MCF 10A (cell line): ENCODE measurements around the gene C6orf15. TPM values are rescaled to one million over a fixed set of nuclear protein-coding genes. Genes with fewer than 3 reads are reported as not detected.

ENCODE experiments used
- BruUV-seq: library from RNA; stranded (reverse); fragments of 400-500 nt; replicated peaks from 2 replicates; lab custom pipeline; 2021; lab: Mats Ljungman, UMichigan
- CTCF ChIA-PET: fragments of 300-600 bp; sonication (Branson Sonifier 250); formaldehyde crosslinking; extraction: SDS; loops from one replicate; lab custom pipeline; 2021; ENCODE audit warnings: antibody characterized with exemption, inconsistent platforms; lab: Yijun Ruan, JAX
- POLR2A ChIA-PET: fragments of 300-600, 350-650 bp; sonication (Branson Sonifier 250); formaldehyde crosslinking; extraction: SDS; loops from one replicate; lab custom pipeline; 2020; ENCODE audit warnings: antibody characterized with exemption, inconsistent platforms; lab: Yijun Ruan, JAX
- DNase-seq: peaks from one replicate; pipeline ENCODE4 v3.0.0-alpha.2; 2018; ENCODE audit not compliant: unreplicated experiment
- H3K27ac Mint-ChIP-seq: one replicate; pipeline ENCODE4 v1.8.0; 2022; ENCODE audit warnings: mild to moderate bottlenecking, low read depth, mixed read lengths; ENCODE audit not compliant: unreplicated experiment
- H3K27me3 Mint-ChIP-seq: one replicate; pipeline ENCODE4 v1.8.0; 2022; ENCODE audit warnings: mixed read lengths; ENCODE audit not compliant: insufficient read depth, unreplicated experiment
- H3K36me3 Mint-ChIP-seq: one replicate; pipeline ENCODE4 v1.8.0; 2022; ENCODE audit warnings: mild to moderate bottlenecking, moderate library complexity, mixed read lengths; ENCODE audit not compliant: insufficient read depth, unreplicated experiment
- H3K4me1 Mint-ChIP-seq: one replicate; pipeline ENCODE4 v1.8.0; 2022; ENCODE audit warnings: mixed read lengths; ENCODE audit not compliant: insufficient read depth, unreplicated experiment
- H3K4me3 Mint-ChIP-seq: one replicate; pipeline ENCODE4 v1.8.0; 2022; ENCODE audit warnings: mild to moderate bottlenecking, moderate library complexity, mixed read lengths; ENCODE audit not compliant: unreplicated experiment
- H3K9me3 Mint-ChIP-seq: one replicate; pipeline ENCODE4 v1.8.0; 2022; ENCODE audit warnings: mixed read lengths; ENCODE audit not compliant: unreplicated experiment
- CTCF ChIP-seq: fragments of 200-600 bp; IDR thresholded peaks from one replicate; pipeline ENCODE4 v1.8.0; 2022; ENCODE audit warnings: antibody characterized with exemption, mild to moderate bottlenecking; ENCODE audit not compliant: unreplicated experiment
- intact Hi-C: fragments of 100-400 bp; cut with micrococcal nuclease; formaldehyde crosslinking; loops from 2 replicates; pipeline ENCODE4 v1.14.1; 2022
- total RNA-seq: library from RNA; stranded (reverse); gene quantifications from 2 replicates; pipeline ENCODE4 v1.2.3, GENCODE V29; 2022

Gene C6orf15
- total RNA-seq, 1 experiment from 2014 or later = not detected

- no peak for DNase-seq
- peaks cover 30% of the 10 kb centered on the region for H3K4me1 Mint-ChIP-seq
- POLR2A ChIA-PET = interaction anchor here (0.9 to 1.4 kb wide), 2 partner anchors 11 to 511 kb away, joined by 3 read pairs; no protein-coding TSS in a partner anchor
- H3K4me3 Mint-ChIP-seq = no peak overlapping the region
- H3K27me3 Mint-ChIP-seq = no peaks in the 10 kb centered on the region
- BruUV-seq = no TSS peak
- no peak for TF ChIP-seq CTCF
- CTCF ChIA-PET = interaction anchor here (0.5 to 4.8 kb wide), 5 partner anchors 11 to 471 kb away, joined by 3 to 29 read pairs (median 4); partner anchors contain the start of genes C6orf15, PSORS1C1 and VARS2
- no peaks in the 10 kb centered on the region for H3K9me3 Mint-ChIP-seq
- intact Hi-C loops = no loop called here
- H3K27ac Mint-ChIP-seq = no peak overlapping the region
- peaks cover 5% of the 10 kb centered on the region for H3K36me3 Mint-ChIP-seq
Measured at GRCh38 chr6:31090973-31091364, 21.4 kb downstream of the C6orf15 start.

- TF ChIP-seq CTCF = no peak
- no peak overlapping the region for H3K27ac Mint-ChIP-seq
- CTCF ChIA-PET = interaction anchor here (0.5 to 4.8 kb wide), 7 partner anchors 10 to 470 kb away, joined by 3 to 43 read pairs (median 4); partner anchors contain the start of genes C6orf15, PSORS1C1 and VARS2
- H3K36me3 Mint-ChIP-seq = peaks cover 5% of the 10 kb centered on the region
- no peaks in the 10 kb centered on the region for H3K9me3 Mint-ChIP-seq
- no TSS peak for BruUV-seq
- H3K4me3 Mint-ChIP-seq = no peak overlapping the region
- POLR2A ChIA-PET = interaction anchor here (1.4 kb wide), 1 partner anchor 12 kb away, joined by 3 read pairs; no protein-coding TSS in a partner anchor
- no peaks in the 10 kb centered on the region for H3K27me3 Mint-ChIP-seq
- no peak for DNase-seq
- H3K4me1 Mint-ChIP-seq = peaks cover 30% of the 10 kb centered on the region
- intact Hi-C loops = no loop called here
Measured at GRCh38 chr6:31090275-31090972, 22.0 kb downstream of the C6orf15 start.

GRCh38 chr6:31087494-31088089, 24.8 kb downstream of the C6orf15 start:
- Mint-ChIP-seq H3K27ac (peak overlapping the region; percentile 16), H3K36me3 (peaks cover 5% of the 10 kb centered on the region), H3K27me3 (no peaks in the 10 kb centered on the region), H3K9me3 (no peaks in the 10 kb centered on the region), H3K4me3 (no peak overlapping the region), H3K4me1 (peaks cover 21% of the 10 kb centered on the region)
- no TSS peak for BruUV-seq
- peak; percentile 65 for TF ChIP-seq CTCF
- CTCF ChIA-PET = interaction anchor here (0.6 to 21.4 kb wide), 38 partner anchors 9 to 545 kb away, joined by 3 to 749 read pairs (median 4); partner anchors contain the start of genes CDSN, DDR1, DHX16 and PSORS1C1
- DNase-seq = peak; percentile 91
- POLR2A ChIA-PET = interaction anchor here (0.6 to 2.2 kb wide), 12 partner anchors 27 to 546 kb away, joined by 3 to 13 read pairs (median 3); partner anchors contain the start of gene PSORS1C1
- intact Hi-C loops = loop anchor here (2.0 to 10.0 kb wide), 5 partner anchors 27 to 605 kb away; partner anchors contain the start of genes FLOT1, GNL1, IER3 and PRR3
